ENCODE results near the gene TLE6.

The TLE6 gene

DNA sequence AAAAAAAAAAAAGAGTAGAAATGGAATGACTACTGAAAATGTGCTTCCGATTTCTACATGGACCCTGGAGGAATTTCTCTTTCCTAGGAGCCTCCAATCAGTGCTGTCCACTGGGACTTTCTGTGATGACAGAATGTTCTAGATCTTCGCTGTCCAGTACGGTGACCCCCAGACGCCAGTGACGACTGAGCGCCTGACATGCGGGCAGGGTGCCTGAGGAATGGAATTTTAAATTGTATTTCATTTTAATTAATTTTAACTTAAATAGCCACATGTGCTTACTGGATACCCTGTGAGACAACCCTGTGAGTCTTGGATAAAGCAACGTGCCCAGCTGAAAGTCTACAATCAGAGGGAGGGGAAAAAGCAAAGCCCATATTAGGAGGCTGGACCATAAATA is 4.1 kb upstream of the TLE6 start:
- TF ChIP-seq, protein P1, sequence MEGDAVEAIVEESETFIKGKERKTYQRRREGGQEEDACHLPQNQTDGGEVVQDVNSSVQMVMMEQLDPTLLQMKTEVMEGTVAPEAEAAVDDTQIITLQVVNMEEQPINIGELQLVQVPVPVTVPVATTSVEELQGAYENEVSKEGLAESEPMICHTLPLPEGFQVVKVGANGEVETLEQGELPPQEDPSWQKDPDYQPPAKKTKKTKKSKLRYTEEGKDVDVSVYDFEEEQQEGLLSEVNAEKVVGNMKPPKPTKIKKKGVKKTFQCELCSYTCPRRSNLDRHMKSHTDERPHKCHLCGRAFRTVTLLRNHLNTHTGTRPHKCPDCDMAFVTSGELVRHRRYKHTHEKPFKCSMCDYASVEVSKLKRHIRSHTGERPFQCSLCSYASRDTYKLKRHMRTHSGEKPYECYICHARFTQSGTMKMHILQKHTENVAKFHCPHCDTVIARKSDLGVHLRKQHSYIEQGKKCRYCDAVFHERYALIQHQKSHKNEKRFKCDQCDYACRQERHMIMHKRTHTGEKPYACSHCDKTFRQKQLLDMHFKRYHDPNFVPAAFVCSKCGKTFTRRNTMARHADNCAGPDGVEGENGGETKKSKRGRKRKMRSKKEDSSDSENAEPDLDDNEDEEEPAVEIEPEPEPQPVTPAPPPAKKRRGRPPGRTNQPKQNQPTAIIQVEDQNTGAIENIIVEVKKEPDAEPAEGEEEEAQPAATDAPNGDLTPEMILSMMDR (IDR thresholded peaks at IDR 0.05; ENCODE audit: low read depth, low read length, missing control alignments), result no peak
- DNase-seq (ENCODE audit: low read depth), result no peak
- H3K4me3 ChIP-seq (ENCODE audit: low read depth, low read length), result no peak overlapping the region

DNA sequence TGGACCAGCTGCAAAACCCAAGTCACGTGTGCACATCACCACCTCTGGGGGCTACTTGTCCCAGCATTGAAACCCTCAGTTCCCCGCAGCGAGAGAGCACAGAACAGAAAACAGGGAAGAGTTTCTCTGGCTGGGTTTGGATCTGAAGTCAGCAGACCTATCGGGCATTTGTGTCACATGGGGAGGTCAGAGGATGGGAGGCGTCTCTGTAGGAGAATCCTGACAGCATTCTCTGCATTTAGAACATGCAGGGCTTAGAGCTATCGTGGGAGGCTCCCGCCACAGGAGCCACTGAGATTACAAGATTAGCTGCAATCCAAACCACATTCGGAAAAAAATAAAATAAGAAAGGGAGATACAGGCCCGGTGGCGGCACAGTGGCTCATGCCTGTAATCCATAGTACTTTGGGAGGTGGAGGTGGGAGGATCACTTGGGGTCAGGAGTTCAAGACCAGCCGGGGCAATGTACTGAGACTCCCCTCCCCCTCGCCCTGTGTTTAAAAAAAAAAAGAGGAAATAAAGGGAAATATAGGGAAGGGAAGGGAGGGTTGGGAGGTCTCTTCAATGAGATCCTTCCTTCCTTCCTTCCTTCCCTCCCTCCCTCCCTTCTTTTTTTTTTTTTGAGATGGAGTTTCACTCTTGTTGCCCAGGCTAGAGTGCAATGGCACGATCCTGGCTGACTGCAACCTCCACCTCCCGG is 2.9 kb upstream of the TLE6 start:
- TF ChIP-seq, protein P1 (IDR thresholded peaks at IDR 0.05; ENCODE audit: low read depth, low read length, missing control alignments), result no peak
- no peak for DNase-seq (ENCODE audit: low read depth)
- H3K4me3 ChIP-seq (ENCODE audit: low read depth, low read length), result no peak overlapping the region

DNA sequence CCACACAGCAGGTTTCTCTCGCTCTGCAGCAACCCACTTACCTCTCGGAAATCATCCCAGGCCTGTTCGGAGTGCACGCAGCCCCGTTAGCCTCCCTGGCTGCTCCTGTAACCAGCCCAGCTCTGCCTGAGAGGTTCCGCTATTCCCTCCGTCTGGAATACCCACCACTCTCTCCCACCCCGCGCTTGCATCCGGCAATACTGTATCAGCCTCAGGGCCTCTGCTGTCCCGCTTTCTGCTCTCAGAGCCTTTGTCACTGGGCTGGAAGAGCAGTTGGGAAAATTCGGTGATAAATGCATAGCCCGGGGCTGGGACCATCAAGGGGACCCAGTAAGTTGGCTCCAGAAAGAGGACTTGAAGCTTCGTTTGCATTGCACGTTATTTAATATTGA is 759 bp upstream of the TLE6 start:
- TF ChIP-seq, protein P1 (IDR thresholded peaks at IDR 0.05; ENCODE audit: low read depth, low read length, missing control alignments), result no peak
- H3K4me3 ChIP-seq (ENCODE audit: low read depth, low read length), result peak overlapping the region; percentile 45
- no peak for DNase-seq (ENCODE audit: low read depth)

DNA sequence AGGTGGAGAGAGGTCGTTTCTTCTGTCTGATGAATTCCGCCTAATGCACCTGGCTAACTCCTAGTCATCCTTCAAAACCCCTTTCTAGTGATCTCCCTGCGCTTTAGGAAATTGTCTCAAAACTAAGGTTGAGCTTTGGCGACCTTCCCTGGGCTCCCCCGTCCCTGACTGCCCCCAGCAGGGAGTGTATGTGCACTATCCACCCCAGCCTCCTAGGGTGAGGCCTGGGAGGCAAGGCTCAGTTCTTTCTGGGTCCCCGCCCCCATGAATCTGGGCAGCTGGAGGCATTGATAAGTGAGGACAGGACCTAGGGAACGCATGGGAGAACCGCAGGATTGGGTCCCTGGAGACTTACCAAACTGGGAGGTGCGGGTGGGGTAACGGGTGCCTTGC is 378 bp downstream of the TLE6 start:
- TF ChIP-seq, protein P1 (IDR thresholded peaks at IDR 0.05; ENCODE audit: low read depth, low read length, missing control alignments), result no peak
- DNase-seq (ENCODE audit: low read depth), result no peak
- H3K4me3 ChIP-seq (ENCODE audit: low read depth, low read length), result peak overlapping the region; percentile 49

DNA sequence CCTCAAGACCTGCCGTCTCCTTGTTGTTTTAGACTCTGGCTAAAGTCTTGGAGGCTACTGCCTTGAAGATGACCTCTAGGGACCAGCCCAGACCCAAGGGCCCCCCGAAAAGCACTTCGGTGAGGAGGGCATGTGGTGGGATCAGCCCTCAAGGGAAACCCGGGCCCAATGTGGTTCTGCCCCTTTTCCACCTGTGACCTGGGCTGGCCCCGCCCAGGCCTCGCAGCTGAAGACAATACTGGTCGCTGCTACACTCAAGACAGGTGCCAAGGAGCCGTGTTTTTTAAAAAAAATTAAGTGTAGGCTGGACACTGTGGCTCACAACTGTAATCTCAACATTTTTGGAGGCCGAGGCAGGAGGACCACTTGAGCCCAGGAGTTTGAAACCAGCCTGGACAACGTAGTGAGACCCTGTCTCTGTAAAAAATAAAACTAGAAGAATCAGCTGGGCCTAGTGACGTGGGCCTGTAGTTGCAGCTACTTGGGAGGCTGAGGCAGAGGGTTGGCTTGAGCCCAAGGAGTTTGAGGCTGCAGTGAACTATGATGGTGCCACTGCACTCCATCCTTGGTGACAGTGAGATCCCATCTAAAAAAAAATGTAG is 903 bp downstream of the TLE6 start:
- TF ChIP-seq, protein P1 (IDR thresholded peaks at IDR 0.05; ENCODE audit: low read depth, low read length, missing control alignments), result no peak
- no peak for DNase-seq (ENCODE audit: low read depth)
- peak overlapping the region; percentile 49 for H3K4me3 ChIP-seq (ENCODE audit: low read depth, low read length)

DNA sequence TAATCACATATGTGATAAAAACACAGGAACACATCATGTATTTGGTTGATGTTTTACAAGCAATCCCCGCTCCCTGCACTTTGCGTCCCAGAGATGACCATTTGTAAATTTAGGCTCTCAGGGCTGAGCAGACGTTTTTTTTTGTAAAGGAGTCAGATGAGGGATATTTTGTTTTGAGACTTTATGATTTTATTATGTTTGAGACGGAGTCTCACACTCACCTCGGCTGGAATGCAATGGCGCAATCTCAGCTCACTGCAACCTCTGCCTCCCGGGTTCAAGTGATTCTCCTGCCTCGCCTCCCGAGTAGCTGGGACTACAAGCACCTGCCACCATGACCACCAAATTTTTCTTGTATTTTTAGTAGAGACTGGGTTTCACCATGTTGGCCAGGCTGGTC is 1.4 kb downstream of the TLE6 start:
- TF ChIP-seq, protein P1 (IDR thresholded peaks at IDR 0.05; ENCODE audit: low read depth, low read length, missing control alignments), result no peak
- no peak overlapping the region for H3K4me3 ChIP-seq (ENCODE audit: low read depth, low read length)
- DNase-seq (ENCODE audit: low read depth), result no peak

DNA sequence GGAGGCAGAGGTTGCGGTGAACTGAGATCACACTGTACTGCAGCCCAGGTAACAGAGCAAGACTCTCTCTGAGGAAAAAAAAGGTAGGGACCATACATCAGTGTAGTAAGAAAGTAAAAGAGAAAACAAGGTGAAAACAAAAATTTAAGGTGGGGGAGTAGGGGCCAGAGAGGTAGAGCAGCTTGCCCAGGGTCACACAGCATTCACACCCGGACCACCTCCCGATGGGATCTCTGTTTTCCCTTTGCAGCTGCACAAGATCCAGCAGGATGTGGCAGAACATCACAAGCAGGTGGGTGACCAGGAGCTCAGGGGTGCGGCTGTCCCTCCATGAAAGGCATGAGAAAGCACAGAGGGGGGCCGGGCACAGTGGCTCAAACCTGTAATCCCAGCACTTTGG is 4.5 kb downstream of the TLE6 start:
- TF ChIP-seq, protein P1 (IDR thresholded peaks at IDR 0.05; ENCODE audit: low read depth, low read length, missing control alignments), result no peak
- no peak for DNase-seq (ENCODE audit: low read depth)
- no peak overlapping the region for H3K4me3 ChIP-seq (ENCODE audit: low read depth, low read length)

All from GM12864 (cell line).